ENCODE results near the gene C9orf78.
A peak's percentile ranks its signal among the peaks of the same experiment; 100 is the strongest.

The C9orf78 gene, protein sequence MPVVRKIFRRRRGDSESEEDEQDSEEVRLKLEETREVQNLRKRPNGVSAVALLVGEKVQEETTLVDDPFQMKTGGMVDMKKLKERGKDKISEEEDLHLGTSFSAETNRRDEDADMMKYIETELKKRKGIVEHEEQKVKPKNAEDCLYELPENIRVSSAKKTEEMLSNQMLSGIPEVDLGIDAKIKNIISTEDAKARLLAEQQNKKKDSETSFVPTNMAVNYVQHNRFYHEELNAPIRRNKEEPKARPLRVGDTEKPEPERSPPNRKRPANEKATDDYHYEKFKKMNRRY

DNA sequence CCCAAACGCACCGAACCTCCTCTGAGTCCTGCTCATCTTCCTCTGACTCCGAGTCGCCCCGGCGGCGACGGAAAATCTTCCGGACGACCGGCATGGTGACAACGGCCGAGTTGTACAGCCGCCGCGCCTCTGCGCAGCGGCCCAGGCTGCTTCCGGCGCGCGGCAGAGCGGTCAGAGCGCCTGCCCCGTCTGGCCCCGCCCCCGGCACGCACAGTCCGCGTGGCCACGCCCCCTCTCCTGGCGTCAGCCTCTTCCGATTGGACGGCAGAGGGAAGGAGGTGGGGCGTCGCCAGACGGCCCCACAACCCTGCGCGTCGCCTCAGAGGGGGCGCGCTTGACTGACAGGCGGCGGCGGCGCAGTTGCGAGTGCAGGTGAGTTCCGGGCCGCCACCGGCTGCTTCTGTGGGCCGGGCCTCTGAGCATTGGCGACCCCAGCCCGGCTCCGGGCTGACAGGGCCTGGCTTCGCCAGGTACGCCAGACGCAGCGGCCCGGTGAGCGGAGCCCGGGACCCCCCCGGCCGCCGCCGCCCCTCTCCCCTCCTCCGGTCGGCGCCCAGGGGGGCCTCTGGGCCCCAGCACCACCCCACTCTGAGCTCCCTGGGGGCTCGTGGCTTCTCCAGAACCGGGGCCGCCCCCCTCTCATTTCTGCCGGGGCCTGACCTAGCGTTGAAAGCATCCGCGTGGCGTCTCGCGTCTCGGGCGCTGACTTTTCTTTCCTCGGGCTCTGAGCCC is at the start of gene C9orf78, which contains the start of gene USP20:
TSS of gene C9orf78 (minus strand) at position 148 of the 732 bp plus-strand sequence. CDS start at position 94, 54 bp downstream.
TSS of gene USP20 (plus strand) at position 331 of the 732 bp plus-strand sequence. CDS start 17,098 bp downstream, outside the sequence.
- DNase-seq = peak; percentile 95

DNA sequence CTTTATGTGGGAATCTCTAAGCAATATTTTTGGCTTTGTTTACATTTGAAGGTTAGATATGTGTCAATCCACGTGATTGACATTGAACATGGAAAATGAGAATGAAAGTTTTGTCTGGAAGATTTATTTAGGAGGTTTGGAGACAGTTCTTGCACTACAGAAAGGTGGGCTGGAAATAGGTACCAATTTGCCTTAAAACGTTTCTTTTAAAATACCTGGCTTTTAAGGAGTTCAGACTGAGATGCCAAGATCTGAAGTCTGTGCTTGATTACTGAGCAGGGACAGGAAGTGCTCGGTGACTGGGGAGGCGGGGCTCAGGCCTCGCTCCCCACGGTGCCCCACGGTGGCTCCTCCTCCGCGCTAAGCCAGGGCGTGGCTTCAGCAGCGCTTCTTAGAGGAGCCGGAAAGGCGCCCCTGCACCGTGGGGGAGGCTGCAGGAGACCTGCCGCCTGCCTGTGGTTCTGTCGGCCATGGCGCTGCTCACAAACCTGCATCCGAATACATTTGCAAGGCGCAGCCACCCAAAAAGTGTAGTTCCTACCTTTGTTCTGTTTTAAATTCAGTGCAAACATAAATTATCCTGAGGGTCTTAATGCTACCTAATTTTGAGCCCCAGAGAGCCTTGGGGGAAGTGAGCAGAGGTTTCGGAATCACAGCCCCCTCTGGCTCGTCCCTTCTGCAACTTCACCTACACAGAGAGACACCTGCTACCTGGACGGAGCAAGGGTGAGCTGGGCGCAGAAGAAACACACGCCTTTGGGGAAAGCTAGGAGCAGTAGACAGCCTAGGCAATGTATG is 49.3 kb upstream of the C9orf78 start:
- peak; percentile 92 for DNase-seq

DNA sequence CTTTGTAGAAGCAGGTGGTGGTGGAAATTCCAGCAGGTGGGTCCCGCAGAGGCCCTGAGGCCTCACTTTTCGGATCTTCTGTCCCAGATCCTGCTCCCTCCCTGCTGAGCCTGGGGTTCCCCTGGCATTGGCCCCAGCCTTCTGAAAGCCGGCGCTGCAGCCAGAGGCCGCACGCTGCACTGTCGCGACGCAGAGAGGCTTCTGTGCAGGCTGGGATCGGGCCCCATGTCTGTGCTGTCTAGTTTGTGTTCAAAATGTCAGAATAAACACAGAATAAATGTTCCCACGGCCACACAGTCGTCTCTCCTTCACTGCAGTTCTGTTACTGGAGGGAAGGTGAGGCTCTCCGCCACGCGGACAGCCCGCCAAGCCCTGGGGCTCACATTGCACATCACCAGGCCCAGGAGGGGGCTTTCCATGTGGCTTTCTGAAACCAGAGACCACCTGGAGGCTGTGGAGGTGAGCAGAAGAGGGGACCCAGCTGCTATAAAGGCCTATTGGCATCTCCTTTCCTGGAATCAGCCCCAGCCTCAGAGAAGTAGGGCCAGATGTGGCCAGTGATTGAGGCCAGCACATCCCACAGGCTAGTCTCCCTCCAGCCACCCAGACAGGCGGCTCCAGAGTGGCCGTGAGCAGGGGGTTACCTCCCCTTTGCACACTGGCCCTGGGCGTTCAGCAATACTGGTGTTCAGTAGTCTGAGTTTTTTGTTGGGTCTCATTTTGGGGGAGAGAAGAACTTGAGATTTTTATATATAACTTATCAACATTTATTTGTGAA is 46.7 kb upstream of the C9orf78 start:
- no peak for DNase-seq

DNA sequence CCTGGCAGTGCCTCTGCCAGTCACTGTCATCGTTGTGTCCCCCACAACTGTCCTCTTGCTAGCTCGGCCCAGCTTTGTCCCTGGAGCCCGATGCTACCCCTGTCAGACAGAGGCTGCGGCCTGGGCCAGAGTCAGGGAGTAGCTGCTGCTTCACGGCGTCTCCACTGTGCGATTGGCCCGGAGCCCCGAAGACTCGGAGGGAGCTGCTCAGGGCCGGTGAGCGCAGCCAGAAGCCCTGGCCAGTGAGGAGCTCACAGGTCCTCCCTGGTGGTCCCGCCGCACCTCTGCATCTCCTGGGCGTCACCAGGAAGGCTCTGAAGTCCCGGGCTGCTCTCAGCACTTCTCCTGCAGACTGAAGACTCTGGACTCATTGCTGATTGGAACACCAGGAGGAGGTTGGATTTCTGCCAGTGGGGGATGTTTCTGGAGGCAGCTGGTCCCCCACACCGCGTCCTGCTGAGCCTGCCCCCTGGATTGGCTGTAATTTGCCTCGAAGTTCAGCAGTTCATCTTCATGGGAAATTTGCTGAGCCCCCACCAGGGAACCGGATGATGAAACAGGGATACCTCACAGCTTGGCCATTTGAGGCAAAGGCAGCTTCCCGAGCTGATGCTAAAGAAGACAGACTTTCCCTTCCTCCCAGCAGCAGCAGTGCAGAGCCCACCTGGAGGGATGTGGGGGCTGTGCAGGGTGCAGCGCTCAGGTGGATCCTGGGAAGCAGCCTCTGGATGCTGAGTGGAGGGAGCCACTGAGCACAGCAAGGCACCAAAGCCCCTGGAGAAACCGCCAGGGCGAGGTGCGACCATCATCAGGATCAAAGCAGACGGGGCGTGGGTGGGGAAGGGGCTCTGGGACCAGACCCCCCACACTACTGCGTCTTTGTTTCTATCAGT is 45.8 kb upstream of the C9orf78 start:
- no peak for DNase-seq

DNA sequence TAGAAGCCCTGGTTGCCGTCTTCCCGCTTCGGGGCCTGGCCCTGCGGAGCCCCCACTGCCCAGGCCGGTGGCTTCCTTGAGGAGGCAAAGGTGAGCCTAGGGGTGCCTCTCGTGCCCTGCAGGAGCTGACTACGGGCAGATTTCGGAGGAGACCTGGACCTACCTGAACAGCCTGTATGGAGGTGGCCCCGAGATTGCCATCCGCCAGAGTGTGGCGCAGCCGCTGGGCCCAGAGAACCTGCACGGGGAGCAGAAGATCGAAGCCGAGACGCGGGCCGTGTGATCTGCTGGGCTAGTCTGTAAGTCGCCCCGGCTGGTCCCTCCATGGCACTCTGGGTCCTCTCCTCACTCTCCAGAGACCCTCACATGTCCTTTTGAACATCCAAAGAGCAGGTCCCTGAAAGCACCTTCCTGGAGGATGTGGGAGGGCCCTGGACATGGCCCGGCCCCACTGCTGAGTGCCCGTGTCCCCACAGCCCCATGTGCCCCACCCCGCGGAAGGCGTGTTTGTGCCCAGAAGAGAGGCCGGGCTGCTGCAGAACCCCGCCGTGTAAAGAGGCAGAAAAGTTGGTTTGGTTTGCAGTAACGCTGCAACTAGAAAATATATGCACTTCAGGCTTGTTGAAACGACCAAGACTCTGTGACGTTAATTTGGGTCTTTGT is 45.0 kb upstream of the C9orf78 start:
- DNase-seq = no peak

DNA sequence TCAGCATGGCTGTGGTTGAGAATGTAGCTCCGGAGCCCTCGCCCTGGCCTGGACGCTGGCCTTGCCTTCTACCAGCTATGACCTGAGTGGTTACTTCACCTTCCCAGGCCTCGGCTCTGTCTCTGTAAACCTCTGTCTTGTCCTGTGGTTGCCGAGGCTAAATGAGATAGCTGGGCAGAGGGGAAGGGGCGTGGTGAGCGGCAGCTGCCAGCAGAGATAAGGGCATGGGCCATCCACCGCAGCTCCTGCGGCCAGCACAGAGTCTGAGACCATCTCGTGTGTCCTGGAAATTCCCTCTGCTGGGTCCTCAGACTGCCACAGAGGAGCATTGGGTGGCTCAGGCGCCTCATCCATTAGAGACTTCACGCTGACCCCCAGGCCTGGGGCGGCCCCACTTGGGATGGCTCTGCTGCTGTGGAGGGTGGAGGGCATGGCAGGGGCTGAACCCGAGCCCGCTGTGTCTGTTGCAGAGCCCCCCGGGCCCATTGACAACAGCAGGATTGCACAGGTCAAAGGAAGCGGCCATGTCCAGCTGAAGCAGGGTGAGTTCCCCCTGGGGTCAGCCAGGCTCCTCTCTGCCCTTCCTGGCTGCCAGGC is 44.1 kb upstream of the C9orf78 start:
- no peak for DNase-seq

DNA sequence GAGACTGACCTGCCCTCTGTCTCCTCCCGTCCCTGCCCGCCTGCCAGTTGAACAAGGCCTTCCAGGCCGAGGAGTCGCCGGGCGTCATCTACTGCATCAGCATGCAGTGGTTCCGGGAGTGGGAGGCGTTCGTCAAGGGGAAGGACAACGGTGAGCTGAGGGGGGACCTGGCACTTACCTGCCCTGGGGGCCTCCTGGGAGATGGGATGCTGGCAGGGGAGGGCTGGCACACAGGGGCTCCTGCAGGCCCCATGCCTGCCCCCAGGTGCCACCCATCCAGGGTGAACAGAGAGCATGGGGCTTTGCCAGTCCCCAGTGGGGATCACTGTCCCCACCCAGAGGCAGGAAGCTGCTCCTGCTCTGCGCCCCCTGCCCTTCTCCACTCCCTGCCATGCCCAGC is 43.2 kb upstream of the C9orf78 start:
- DNase-seq = no peak

DNA sequence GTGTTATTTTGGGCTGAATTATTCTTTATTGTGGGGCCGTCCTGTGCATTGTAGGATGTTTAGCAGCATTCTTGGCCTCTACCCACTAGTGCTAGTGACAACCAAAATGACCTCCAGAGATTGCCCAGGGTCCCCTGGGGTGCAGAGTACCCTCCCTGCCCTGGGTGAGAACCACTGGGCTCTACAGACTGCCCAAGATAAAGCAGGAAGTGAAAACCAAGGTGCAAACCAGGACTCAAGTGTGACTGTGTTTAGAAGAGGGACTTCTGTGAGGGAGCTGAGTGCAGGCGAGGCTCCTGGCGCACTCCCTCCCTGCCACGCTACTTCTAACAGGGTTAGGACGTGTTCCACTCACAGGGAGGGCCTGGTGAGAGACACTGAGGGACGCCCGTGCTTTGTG is 41.7 kb upstream of the C9orf78 start:
- no peak for DNase-seq

DNA sequence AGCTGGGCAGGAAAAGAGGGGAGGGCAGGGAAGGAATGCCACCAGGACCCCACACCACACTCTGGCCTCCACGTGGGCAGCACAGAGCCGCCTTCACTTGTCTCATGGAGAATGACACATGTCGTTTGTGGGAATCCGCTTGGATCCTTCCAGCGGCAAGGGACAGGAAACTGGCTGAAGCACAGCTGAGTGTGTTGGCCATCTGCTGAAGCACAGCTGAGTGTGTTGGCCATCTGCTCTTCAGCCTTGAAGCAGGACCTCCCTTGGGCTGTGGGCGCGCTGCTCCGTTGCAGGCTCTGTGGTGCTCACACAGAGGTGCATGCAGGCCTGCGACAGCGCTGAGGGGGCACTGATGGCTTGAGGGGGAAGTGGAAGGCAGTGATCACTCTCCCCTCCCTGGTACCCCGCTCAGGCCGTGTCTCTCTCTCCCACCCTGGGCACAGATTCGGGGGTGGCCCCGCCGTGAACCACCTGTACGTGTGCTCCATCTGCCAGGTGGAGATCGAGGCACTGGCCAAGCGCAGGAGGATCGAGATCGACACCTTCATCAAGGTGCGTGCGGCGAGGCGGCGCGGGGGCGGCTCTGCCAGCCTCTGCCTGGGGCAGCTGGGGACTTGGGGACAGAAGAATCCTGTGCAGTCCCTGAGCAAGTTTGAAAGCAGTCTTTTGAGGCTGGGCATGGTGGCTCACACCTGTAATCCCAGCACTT is 40.8 kb upstream of the C9orf78 start:
- no peak for DNase-seq

DNA sequence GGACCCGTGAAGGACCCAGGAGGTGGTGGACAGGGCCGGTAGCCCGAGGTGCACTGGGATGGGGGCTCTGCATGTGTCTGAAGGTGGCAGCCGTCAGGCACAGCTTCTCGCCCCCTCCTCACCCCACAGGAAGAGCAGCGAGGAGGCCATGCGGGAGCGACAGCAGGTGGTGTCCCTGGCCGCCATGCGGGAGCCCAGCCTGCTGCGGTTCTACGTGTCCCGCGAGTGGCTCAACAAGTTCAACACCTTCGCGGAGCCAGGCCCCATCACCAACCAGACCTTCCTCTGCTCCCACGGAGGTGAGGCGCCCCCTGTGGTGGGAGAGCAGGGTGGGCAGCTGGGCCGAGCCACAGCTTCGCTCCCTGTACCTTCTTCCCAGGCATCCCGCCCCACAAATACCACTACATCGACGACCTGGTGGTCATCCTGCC is 40.1 kb upstream of the C9orf78 start:
- DNase-seq = no peak

DNA sequence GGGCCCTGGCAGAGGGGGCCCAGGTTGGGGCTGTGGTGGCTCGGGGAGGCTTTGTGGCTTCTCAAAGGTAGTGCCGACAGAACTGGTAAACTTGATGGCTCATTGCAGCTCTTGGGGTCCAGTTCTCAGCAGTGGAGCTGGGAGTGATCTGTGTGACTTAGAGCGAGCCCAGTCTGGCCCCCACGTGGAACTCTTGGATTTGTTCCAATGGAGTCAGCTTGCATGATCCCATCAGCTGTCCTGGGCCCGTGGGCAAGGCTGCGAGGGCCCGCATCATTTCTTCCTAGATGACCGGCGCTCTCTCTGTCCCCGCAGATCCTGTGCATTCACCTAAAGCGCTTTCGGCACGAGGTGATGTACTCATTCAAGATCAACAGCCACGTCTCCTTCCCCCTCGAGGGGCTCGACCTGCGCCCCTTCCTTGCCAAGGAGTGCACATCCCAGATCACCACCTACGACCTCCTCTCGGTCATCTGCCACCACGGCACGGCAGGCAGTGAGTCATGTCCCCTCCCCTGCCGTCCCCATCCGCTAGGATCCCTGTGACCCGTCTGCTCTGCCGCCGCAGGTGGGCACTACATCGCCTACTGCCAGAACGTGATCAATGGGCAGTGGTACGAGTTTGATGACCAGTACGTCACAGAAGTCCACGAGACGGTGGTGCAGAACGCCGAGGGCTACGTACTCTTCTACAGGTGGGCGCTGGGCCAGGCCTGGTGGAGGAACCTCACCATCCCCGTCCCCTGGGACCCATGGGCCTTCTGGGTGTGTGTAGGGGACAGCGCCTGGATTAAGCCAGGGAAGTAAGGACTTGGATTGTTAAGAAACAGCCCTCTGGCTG is 39.4 kb upstream of the C9orf78 start:
- no peak for DNase-seq

DNA sequence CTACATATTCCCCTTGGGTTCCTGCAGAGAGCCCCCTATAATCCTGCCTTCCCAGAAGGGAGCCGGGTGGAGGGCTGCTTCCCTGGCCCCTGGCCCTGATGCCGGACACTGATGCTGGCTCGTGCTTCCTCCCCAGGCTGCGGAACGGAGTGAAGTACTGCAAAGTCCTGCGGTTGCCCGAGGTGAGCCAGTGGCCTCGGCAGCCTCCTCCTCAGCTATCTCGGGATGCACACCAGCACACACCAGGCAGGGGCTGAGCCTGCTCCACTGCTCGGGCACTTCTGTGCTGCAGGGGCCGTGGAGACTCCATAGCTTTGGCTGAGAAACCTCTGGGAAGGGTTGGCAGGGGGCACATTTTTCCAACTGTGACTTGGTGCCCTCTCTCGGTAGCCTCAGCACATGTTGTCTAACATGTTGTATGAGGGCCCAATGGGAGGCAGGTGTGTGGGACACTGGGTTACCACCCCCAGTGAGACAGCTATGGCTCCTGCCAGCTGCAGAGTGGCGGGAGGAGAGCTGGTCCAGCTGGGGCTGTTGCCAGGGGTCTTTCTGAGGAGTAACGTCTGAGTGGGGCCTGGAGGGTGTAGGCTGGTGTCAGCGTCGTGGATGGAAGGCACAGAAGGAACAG is 38.6 kb upstream of the C9orf78 start:
- no peak for DNase-seq

DNA sequence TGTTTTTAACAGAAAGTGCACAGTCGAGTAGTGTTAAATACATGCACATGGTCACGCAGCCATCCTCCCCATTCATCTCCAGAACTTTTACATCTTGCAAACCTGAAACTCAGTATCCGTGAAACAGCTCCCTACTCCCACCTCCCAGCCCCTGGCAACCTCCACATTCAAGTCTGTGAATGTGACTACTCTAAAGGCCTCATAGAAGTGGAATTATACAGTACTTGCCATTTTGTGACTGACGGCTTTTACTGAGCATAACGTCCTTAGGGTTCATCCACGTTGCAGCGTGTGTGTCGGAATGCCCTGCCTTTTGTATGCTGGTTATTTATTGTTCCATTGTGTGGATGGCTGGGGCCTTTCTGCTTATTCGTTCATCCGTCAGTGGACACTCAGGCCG is 36.0 kb upstream of the C9orf78 start:
- DNase-seq = no peak

DNA sequence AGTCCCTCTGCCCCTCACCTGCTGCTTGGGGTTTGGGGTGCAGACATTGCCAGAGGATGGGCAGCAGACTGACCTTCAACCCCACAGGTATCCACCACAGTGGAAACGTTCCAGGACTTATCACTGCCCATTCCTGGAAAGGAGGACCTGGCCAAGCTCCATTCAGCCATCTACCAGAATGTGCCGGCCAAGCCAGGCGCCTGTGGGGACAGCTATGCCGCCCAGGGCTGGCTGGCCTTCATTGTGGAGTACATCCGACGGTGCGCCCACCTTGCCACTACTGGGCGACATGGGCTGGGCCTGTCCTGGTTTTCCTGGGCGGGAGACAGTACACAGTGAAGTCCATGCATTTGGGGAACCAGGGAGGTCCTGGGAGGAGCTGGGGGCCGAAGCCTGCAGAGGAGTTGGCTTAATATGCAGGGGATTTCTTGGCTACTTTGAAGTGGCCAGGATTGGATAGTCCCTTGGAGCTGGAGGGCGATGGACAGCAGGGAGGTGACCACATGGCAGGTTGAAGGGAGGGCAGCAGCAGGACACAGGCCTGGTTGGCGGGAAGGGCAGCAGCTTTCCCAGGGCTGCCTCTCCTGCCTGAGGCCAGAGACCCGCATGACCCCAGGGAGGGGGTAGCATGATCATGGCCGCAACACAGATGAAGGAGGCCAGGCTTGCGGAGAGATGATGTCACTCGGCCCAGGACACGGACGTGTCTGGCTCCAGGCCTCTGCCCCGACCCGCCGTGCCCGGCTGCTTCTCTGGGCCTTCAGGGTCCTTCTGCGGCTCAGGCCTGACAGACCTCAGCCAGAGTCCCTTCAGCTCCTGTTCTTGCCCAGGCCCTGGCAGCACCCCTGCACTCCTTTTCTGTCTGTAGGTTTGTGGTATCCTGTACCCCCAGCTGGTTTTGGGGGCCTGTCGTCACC is 34.8 kb upstream of the C9orf78 start:
- no peak for DNase-seq

DNA sequence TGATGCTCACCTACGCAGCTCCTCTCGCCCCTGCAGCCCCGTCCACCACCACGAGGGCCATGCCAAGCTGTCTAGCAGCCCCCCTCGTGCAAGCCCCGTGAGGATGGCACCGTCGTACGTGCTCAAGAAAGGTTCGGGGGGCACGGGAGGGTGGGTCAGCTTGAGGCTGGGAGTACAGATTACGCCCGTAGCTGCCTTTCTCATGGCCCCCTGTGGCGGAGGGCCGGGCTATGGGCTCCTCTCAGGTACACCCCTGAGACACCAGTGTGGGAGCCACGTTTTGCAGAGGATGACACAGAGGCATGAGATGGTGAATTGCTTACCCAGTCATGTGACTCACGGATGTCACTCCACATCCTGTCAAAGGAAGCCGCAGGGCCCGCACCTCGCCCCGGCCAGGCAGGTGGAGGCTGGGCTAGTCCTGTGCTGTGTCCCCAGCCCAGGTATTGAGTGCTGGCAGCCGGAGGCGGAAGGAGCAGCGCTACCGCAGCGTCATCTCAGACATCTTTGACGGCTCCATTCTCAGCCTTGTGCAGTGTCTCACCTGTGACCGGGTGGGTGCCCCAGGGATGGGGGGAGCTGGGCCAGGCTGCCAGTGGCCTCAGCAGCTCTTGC is 33.9 kb upstream of the C9orf78 start:
- DNase-seq = peak; percentile 85

DNA sequence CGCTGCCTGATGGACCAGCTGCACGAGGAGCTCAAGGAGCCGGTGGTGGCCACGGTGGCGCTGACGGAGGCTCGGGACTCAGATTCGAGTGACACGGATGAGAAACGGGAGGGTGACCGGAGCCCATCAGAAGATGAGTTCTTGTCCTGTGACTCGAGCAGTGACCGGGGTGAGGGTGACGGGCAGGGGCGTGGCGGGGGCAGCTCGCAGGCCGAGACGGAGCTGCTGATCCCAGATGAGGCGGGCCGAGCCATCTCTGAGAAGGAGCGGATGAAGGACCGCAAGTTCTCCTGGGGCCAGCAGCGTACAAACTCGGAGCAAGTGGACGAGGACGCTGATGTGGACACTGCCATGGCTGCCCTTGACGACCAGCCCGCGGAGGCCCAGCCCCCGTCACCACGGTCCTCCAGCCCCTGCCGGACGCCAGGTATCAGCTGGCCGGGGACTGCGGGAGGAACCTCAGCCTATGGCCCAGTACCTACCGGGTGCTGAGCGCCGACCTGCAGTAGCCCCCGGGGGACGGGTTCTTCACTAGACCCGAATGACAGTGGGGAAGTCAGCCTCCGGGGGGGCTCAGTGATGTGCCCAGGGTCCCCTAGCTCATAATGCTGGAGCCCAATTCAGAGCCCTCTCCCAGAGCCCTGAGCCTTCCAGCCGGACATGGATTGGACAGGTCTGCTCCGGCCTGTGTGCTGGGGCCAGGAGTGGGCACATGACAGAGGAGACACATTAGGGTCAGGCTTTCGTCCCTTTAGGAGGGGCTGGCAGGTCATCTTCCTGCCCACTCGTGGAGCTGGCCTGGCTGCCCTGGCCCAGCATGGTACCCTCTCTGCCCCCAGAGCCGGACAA is 33.2 kb upstream of the C9orf78 start:
- DNase-seq = no peak
